ENCODE measurements around the gene DCPS. TPM values are rescaled to one million over a fixed set of nuclear protein-coding genes. Genes with fewer than 3 reads are reported as not detected.

DCPS gene
- total and polyA plus RNA-seq, 4 donors = 10.7 to 26.3 (median 20.4) TPM

DNA sequence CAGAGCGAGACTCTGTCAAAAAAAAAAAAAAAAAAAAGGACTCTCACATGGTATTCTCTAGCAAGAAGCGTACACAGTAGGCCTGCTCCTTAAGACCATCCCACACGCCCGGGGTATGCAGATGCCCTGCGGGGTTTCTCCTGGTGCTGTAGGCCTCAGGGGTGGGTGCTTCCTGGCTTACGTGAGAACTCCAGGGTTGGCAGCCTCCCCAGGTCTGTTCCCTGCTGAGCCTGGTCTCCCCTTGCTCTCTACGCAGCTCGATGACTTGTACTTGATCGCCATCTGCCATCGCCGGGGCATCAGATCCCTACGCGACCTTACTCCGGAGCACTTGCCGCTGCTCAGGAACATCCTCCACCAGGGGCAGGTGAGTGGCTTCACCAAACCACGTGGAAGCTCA lies 39.2 kb downstream of the DCPS start:
- ATAC-seq (ENCODE audit: insufficient read depth, low FRiP score) = no peak
- Histone ChIP-seq H3K9ac (ENCODE audit: insufficient read depth in 1 of 2, low read length in 2 of 2) (no peak overlapping the region), H3K4me3 (no peak overlapping the region), H3K36me3 (ENCODE audit: control insufficient read depth in 4 of 4, insufficient read depth in 4 of 4, low read length in 4 of 4) (peaks cover 0 to 25% (median 17%) of the 10 kb centered on the region in 4 donors), H3K4me1 (ENCODE audit: control insufficient read depth in 5 of 5, insufficient read depth in 5 of 5, low read length in 5 of 5) (peaks cover 5 to 35% (median 9%) of the 10 kb centered on the region in 5 donors), H3K27me3 (ENCODE audit: control insufficient read depth in 3 of 3, insufficient read depth in 3 of 3, low read length in 2 of 3) (no peaks in the 10 kb centered on the region), H3K9me3 (ENCODE audit: control insufficient read depth in 4 of 4, insufficient read depth in 3 of 4, low read length in 3 of 4) (no peaks in the 10 kb centered on the region), H3K27ac (ENCODE audit: low read depth in 1 of 2, low read length in 1 of 2) (no peak overlapping the region)
- 96 to 97% methylated on average over 15 to 16 of the region's 16 CpGs for WGBS, 2 donors
- TF ChIP-seq, protein P1, sequence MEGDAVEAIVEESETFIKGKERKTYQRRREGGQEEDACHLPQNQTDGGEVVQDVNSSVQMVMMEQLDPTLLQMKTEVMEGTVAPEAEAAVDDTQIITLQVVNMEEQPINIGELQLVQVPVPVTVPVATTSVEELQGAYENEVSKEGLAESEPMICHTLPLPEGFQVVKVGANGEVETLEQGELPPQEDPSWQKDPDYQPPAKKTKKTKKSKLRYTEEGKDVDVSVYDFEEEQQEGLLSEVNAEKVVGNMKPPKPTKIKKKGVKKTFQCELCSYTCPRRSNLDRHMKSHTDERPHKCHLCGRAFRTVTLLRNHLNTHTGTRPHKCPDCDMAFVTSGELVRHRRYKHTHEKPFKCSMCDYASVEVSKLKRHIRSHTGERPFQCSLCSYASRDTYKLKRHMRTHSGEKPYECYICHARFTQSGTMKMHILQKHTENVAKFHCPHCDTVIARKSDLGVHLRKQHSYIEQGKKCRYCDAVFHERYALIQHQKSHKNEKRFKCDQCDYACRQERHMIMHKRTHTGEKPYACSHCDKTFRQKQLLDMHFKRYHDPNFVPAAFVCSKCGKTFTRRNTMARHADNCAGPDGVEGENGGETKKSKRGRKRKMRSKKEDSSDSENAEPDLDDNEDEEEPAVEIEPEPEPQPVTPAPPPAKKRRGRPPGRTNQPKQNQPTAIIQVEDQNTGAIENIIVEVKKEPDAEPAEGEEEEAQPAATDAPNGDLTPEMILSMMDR (IDR thresholded peaks at IDR 0.05; ENCODE audit: control extremely low read depth, extremely low read depth) = no peak
- DNase-seq = no peak

DNA sequence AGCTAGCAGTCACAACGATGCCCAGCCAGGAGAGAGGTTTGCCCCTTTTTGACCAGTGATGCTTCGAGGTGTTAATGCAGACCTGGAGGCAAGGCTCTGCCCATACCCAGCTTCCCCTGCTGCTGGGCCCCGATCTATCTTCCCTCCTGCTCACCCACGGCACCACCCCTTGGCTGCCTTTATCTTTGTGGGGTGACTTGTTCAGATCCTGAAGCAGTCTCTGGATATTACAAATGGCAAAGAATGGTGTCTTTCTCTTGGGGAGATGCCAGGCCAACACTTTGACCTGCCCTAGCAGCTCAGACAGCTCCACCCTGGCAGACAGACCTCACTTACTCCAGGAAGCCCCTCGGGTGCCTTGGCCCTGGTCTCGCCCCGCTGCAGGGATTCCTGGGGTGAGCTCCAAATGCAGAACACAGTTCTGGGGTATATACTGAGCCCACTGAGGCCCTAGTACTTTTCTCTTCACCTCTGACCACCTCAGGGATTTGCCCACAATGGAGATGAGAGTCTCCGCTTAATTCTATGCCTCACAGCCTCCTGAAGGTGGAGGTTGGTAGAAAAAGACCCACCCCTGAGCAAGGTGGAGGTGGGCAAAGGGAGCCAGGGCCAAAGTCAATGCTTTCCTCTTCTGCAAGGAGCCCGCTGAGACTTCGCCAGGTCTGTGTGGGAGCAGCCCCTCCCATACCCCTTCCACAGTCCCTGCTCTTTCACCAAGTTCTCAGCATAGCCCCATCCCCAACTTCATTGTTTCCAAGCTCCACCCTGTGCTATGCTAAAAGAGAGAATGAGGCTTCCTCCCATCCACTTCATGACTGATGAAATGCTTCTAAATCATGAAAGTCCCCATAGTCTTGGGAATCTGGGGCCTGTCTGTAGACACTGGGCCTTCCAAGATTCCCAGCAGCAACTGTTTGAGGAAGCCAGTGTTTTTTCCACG lies 40.6 kb downstream of the DCPS start:
- no peak overlapping the region for H3K27ac ChIP-seq (ENCODE audit: low read depth in 1 of 2, low read length in 1 of 2)
- ATAC-seq (ENCODE audit: insufficient read depth, low FRiP score) (no peak), DNase-seq (no peak)
- H3K9me3 ChIP-seq (ENCODE audit: control insufficient read depth in 4 of 4, insufficient read depth in 3 of 4, low read length in 3 of 4) = no peaks in the 10 kb centered on the region
- no peaks in the 10 kb centered on the region for H3K27me3 ChIP-seq (ENCODE audit: control insufficient read depth in 3 of 3, insufficient read depth in 3 of 3, low read length in 2 of 3)
- TF ChIP-seq, protein P1 (IDR thresholded peaks at IDR 0.05; ENCODE audit: control extremely low read depth, extremely low read depth) = no peak
- H3K4me1 ChIP-seq (ENCODE audit: control insufficient read depth in 5 of 5, insufficient read depth in 5 of 5, low read length in 5 of 5) = peaks cover 8 to 46% (median 21%) of the 10 kb centered on the region in 5 donors
- no peak overlapping the region for H3K4me3 ChIP-seq
- peaks cover 0 to 25% (median 13%) of the 10 kb centered on the region in 4 donors for H3K36me3 ChIP-seq (ENCODE audit: control insufficient read depth in 4 of 4, insufficient read depth in 4 of 4, low read length in 4 of 4)
- 83 to 89% methylated on average over 11 of the region's 11 CpGs for WGBS, 2 donors
- H3K9ac ChIP-seq (ENCODE audit: insufficient read depth in 1 of 2, low read length in 2 of 2) = no peak overlapping the region

DNA sequence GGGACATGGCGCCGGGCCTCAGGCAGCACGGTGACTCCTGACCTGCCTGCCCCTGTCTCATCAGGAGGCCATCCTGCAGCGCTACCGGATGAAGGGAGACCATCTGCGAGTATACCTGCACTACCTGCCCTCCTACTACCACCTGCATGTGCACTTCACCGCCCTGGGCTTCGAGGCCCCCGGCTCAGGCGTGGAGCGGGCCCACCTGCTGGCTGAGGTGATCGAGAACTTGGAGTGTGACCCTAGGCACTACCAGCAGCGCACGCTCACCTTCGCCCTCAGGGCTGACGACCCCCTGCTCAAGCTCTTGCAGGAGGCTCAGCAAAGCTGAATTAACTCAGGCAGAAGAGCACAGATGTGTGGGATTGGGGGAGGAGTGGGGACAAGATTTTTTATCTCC lies 41.4 kb downstream of the DCPS start:
- ATAC-seq (ENCODE audit: insufficient read depth, low FRiP score) (no peak), DNase-seq (no peak)
- H3K9me3 ChIP-seq (ENCODE audit: control insufficient read depth in 4 of 4, insufficient read depth in 3 of 4, low read length in 3 of 4) = no peaks in the 10 kb centered on the region
- H3K9ac ChIP-seq (ENCODE audit: insufficient read depth in 1 of 2, low read length in 2 of 2) = no peak overlapping the region
- peaks cover 0 to 25% (median 12%) of the 10 kb centered on the region in 4 donors for H3K36me3 ChIP-seq (ENCODE audit: control insufficient read depth in 4 of 4, insufficient read depth in 4 of 4, low read length in 4 of 4)
- H3K27ac ChIP-seq (ENCODE audit: low read depth in 1 of 2, low read length in 1 of 2) = peak overlapping the region; percentile 5 to 71
- 95 to 97% methylated on average over 16 of the region's 16 CpGs for WGBS, 2 donors
- TF ChIP-seq, protein P1 (IDR thresholded peaks at IDR 0.05; ENCODE audit: control extremely low read depth, extremely low read depth) = no peak
- no peaks in the 10 kb centered on the region for H3K27me3 ChIP-seq (ENCODE audit: control insufficient read depth in 3 of 3, insufficient read depth in 3 of 3, low read length in 2 of 3)
- peaks cover 8 to 48% (median 25%) of the 10 kb centered on the region in 5 donors for H3K4me1 ChIP-seq (ENCODE audit: control insufficient read depth in 5 of 5, insufficient read depth in 5 of 5, low read length in 5 of 5)
- no peak overlapping the region for H3K4me3 ChIP-seq

Measured in lung (tissue), 12 donors.